Psoas muscle (tissue), 8 donors: ENCODE data around the gene C10orf105. TPM values are rescaled to one million over a fixed set of nuclear protein-coding genes. Genes with fewer than 3 reads are reported as not detected.

ENCODE experiments used
- ATAC-seq, 4 donors: fragments of 200-7000 bp; cut with Tn5 transposase; one replicate each; pipeline ENCODE4 v1.9.1; 2020; ENCODE audit warnings: moderate library complexity in 3 of 4, mild to moderate bottlenecking in 2 of 4
- DNase-seq, 2 donors: peaks; one replicate each; pipeline ENCODE4 v3.0.0-alpha.2; 2020
- H3K27ac ChIP-seq: fragments of 200-600 bp; one replicate; pipeline ENCODE4 v1.8.0; 2022
- H3K27me3 ChIP-seq, 3 donors: fragments of 200-600 bp in 1 of 3; one replicate each; pipeline versions ENCODE4 v1.6.1 to v1.8.0; 2013 to 2022; ENCODE audit warnings: low read length in 2 of 3, mild to moderate bottlenecking in 2 of 3, moderate library complexity in 1 of 3; ENCODE audit not compliant: insufficient read depth in 3 of 3
- H3K36me3 ChIP-seq, 2 donors: fragments of 200-600 bp in 1 of 2; one replicate each; pipeline versions ENCODE4 v1.6.1 to v1.8.0; 2013 to 2022; ENCODE audit warnings: low read depth in 1 of 2, mild to moderate bottlenecking in 1 of 2, moderate library complexity in 1 of 2; ENCODE audit not compliant: insufficient read depth in 1 of 2
- H3K4me1 ChIP-seq: fragments of 200-600 bp; one replicate; pipeline ENCODE4 v1.8.0; 2022
- H3K4me3 ChIP-seq: fragments of 200-600 bp; one replicate; pipeline ENCODE4 v1.8.0; 2022; ENCODE audit warnings: mild to moderate bottlenecking
- H3K9me3 ChIP-seq: fragments of 200-600 bp; one replicate; pipeline ENCODE4 v1.8.0; 2022
- CTCF ChIP-seq: fragments of 200-600 bp; IDR thresholded peaks from one replicate; pipeline ENCODE4 v1.8.0; 2022; ENCODE audit warnings: antibody characterized with exemption
- WGBS, 3 donors: extraction: QIAGEN DNeasy Blood & Tissue Kit; methylation state at CpG; one replicate each; pipeline versions ENCODE4 v1.1.6 to v1.1.7; 2013; 5-methylcytosine and 5-hydroxymethylcytosine counted together
- intact Hi-C, 2 donors: fragments of 100-400 bp; cut with DNase I; formaldehyde crosslinking; loops; one replicate each; pipeline versions ENCODE4 v1.11.0 to v1.14.2; 2022
- polyA plus RNA-seq, 3 donors: library from polyadenylated mRNA; stranded (reverse); fragments of 200-250 nt; gene quantifications; one replicate each; pipeline ENCODE4 v1.2.3, GENCODE V29; 2013
- total RNA-seq, 4 donors: library from RNA; stranded (reverse); fragmentation: NEBNext Ultra II Directional in 2 of 4; extraction: Animal tissue kit (Norgen Biotek cat#: 25700) in 2 of 4; gene quantifications; one replicate each; pipeline versions ENCODE4 v1.2.1 to v1.2.4, GENCODE V29; 2021 to 2023
- donor health status: healthy with polysubstance abuse.
- donor health status: DM: no; HTN: no; CAD: no; lungs with moderate emphysema.
- donor health status: Bipolar disorder and iron deficiency.
- donor health status: healthy.
- donor health status: DM: yes; HTN: yes; CAD: no.
- donor health status: DM: no; HTN: no; CAD: no.
- donor health status: DM: no; HTN: no; CAD: no.
- donor health status: DM: yes; HTN: yes; CAD: no.

The C10orf105 gene
- total and polyA plus RNA-seq, 7 donors = 0.01 to 0.03 (median 0.03) TPM; not detected in 4

GRCh38 chr10:71707240-71707789 lies 12.3 kb downstream of the C10orf105 start:
- no peak for ATAC-seq
- Histone ChIP-seq H3K4me3 (no peak overlapping the region), H3K27me3 (no peaks in the 10 kb centered on the region), H3K4me1 (no peaks in the 10 kb centered on the region), H3K27ac (no peak overlapping the region), H3K36me3 (no peaks in the 10 kb centered on the region), H3K9me3 (no peaks in the 10 kb centered on the region)
- intact Hi-C loops = loop anchor here in 1 of 2 donors (5.0 kb wide), 2 partner anchors 325 to 390 kb away; partner anchors contain the start of gene SLC29A3
- no peak for TF ChIP-seq CTCF
- 91 to 99% (median 92%) methylated on average over 5 of the region's 5 CpGs for WGBS, 3 donors
- DNase-seq = no peak

GRCh38 chr10:71706216-71707121 lies 13.1 kb downstream of the C10orf105 start:
- no peaks in the 10 kb centered on the region for H3K4me1 ChIP-seq
- intact Hi-C loops = loop anchor here in 1 of 2 donors (5.0 kb wide), 2 partner anchors 324 to 389 kb away; partner anchors contain the start of gene SLC29A3
- H3K27me3 ChIP-seq = no peaks in the 10 kb centered on the region
- no peak for TF ChIP-seq CTCF
- H3K4me3 ChIP-seq = no peak overlapping the region
- WGBS, 3 donors = 90% methylated on average over 35 of the region's 35 CpGs
- DNase-seq (no peak), ATAC-seq (no peak)
- H3K36me3 ChIP-seq = no peaks in the 10 kb centered on the region
- no peak overlapping the region for H3K27ac ChIP-seq
- no peaks in the 10 kb centered on the region for H3K9me3 ChIP-seq

- WGBS, 3 donors = 61 to 78% (median 67%) methylated on average over 2 of the region's 2 CpGs
- DNase-seq (no peak), ATAC-seq (no peak)
- Histone ChIP-seq H3K4me1 (peaks cover 6% of the 10 kb centered on the region), H3K27me3 (no peaks in the 10 kb centered on the region), H3K27ac (no peak overlapping the region), H3K36me3 (no peaks in the 10 kb centered on the region), H3K9me3 (no peaks in the 10 kb centered on the region), H3K4me3 (no peak overlapping the region)
- intact Hi-C loops = loop anchor here in 1 of 2 donors (5.0 kb wide), 2 partner anchors 323 to 388 kb away; partner anchors contain the start of gene SLC29A3
- TF ChIP-seq CTCF = no peak
These were observed 14.0 kb downstream of the C10orf105 start for GRCh38 chr10:71705582-71705981.

GRCh38 chr10:71704816-71705215 lies 14.8 kb downstream of the C10orf105 start:
- 94 to 96% (median 95%) methylated on average over 18 of the region's 18 CpGs for WGBS, 3 donors
- H3K36me3 ChIP-seq = no peaks in the 10 kb centered on the region
- no peak for TF ChIP-seq CTCF
- peaks cover 8% of the 10 kb centered on the region for H3K4me1 ChIP-seq
- intact Hi-C loops = loop anchor here in 1 of 2 donors (5.0 kb wide), 2 partner anchors 323 to 388 kb away; partner anchors contain the start of gene SLC29A3
- no peak overlapping the region for H3K4me3 ChIP-seq
- ATAC-seq = no peak
- H3K27ac ChIP-seq = no peak overlapping the region
- H3K9me3 ChIP-seq = no peaks in the 10 kb centered on the region
- H3K27me3 ChIP-seq = no peaks in the 10 kb centered on the region
- DNase-seq = no peak
